ENCODE results near the gene COL27A1.
"Not testable (repeated sequence)": the region's sequence is repeated elsewhere in the genome, so short reads cannot be mapped to it uniquely, and the experiment has no call there.

COL27A1 gene

DNA sequence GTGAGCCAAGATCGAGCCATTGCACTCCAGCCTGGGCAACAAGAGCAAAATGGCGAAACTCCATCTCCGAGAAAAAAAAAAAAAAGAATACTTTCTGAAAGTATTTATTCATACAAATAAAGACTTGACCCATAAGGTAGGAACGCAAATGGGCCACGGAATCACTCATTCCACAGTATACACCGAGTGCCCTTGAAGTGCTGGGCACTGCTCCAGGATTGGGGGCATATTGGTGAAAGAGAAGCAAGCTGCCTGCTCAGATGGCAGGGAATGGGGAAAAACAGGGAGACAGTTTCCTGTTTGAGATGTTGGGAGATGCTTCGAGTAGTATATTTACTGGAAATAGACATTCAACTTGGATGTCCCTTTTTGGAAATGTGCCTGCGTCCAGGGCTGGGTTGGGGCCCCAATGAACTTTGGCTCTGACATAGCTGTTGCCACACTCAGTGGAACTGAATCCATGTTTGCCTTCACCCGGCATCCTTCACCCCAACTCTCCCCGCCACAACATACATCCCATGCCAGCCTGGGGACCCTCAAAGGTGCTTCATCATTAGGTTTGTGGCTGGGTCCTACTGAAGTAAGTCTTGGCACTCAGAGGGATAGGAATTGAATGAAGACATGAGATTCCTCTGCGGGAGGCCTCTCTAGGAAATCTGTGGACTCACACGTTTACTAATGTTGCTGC lies 173.7 kb downstream of the COL27A1 start:
- DNase-seq = not testable (repeated sequence)

GRCh38 chr9:114329625-114330022 lies 174.3 kb downstream of the COL27A1 start, which contains the start of gene ORM2:
TSS of gene ORM2 (plus strand) at chr9:114329869. CDS start at chr9:114329905, 36 bp downstream.
- not testable (repeated sequence) for DNase-seq

- no peak for DNase-seq
These were observed 175.3 kb downstream of the COL27A1 start for GRCh38 chr9:114330636-114331035.

GRCh38 chr9:114331229-114332195 lies 176.2 kb downstream of the COL27A1 start:
- DNase-seq = not testable (repeated sequence)

DNA sequence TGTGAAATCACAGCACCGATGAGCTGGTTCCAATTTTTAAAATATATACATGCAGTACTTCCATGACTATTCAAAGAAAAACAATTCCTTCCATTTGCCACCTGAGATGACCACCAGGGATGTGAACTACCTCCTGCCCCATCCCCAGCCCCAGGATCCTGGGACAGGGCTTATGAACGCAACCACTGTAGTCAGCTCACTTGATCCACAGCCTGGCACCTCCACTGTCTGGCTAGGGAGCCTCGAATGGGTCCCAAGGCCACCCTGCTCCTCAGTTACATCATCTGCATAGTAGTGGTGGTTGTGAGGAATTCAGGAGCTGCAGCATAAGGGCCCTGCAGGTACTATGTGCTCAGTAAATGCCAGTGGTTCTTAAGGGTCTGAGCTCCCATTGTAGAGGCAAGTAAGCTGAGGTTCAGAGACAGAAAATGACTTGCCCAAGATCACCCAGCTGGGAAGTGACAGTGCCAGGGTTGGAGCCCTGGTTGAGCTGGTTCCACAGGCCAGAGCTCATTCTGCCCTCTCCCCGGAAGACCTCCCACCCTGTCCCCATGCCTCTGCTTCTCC lies 177.2 kb downstream of the COL27A1 start:
- DNase-seq = not testable (repeated sequence)

DNA sequence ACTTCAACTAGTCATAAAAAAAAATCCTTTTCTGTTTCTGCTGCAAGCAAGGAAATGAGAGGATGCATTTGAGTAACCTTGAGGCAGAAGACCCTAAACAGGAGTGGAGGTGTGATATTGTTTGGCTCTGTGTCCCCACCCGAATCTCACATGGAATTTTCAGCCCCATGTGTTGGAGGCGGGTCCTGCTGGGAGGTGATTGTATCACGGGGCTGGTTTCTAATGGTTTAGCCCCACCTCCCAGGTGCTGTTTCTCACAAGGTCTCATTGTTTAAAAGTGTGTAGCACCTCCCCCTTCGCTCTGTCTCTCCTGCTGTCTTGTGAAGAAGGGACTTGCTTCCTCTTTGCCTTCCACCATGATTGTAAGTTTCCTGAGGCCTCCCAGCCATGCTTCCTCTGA lies 178.4 kb downstream of the COL27A1 start:
- not testable (repeated sequence) for DNase-seq

DNA sequence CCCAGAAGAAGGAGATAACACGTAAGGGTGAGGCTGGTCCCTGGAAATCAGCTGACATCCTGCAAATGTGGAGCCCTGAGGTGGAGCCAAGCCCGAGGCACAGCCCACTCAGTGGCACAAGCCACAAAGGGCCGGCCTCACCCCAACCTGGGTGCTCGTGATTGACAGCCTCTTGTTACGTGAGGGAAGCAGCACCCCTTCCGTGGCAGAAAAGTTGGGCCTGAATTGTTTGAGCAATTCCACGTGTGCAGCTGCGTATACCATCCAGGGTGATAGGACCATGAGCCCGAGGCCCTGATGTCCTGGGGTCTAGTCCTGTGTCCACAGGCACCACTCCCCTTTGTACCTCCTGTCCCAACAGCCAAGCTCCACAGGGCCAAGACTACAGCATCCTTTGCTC lies 179.2 kb downstream of the COL27A1 start:
- no peak for DNase-seq

GRCh38 chr9:114335745-114336144 lies 180.4 kb downstream of the COL27A1 start:
- no peak for DNase-seq

DNA sequence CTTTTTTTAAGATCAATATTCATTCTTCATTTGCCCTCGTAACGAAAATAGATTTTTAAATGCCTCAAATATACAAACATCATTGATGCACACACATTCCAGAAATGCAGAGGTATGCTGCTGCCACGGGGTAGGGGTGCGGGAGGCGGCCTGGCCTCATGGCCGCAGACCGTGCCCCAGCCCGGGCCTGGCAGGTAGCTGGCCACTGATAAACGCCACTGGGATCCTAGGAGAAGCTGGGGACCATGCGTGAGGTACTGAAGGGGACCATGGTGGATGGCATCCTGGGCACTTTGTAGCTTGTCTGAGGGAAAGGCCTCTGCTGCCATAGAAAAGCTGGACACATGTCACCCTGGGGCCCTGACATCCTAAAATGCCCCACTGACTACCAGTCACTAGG lies 180.8 kb downstream of the COL27A1 start:
- DNase-seq = no peak

DNA sequence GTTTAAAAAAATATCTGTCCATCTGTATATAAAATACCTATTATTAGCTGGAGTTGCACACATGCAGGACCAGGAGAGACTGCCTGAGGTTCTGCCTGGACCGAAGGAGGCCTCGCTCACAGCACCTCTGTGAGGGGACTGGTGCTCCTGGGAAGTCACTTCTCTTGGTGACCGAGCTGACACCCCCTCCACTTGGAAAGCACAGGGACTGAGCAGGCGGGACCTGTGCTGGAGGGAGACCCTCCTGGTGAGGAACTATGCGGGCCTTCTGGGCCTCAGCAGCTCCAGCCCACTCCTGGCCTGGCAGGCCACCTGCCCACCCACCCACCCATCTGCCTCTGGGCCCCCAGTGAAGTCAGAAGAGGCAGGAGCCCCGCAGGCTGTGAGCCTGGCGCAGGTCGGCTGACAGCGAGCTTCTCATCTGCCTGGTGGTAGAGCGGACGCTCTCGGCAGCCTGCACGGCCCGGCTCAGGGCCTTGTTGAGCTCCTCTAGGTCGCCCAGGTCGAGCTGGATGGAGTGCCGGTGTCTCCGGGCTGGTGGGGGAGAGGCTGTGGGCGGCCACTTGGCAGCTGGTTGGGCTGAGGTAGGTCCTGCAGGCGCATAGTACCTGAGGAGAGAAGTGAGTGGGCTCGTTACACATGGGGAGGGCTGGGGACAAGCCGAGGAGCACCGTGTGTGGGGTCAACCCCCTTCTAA lies 181.5 kb downstream of the COL27A1 start:
- no peak for DNase-seq

DNA sequence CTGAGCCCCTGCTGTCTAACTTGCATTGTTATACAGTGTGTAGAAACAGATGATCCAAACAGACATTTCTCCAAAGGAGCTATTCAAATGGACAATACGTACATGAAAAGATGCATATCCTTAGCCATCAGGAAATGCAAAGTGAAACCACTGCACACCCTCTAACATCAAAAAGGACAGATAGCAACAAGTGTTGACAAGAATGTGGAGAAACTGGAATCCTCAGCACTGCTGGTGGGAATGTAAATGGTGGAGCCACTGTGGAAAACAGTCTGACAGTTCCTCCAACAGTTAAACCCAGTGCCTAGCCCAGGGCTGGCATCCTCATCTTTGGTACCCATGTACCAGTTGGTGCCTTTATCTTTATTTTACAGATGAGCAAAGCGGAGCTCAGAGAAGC lies 182.8 kb downstream of the COL27A1 start:
- no peak for DNase-seq

GRCh38 chr9:114339130-114339908 lies 184.0 kb downstream of the COL27A1 start:
- DNase-seq = no peak

DNA sequence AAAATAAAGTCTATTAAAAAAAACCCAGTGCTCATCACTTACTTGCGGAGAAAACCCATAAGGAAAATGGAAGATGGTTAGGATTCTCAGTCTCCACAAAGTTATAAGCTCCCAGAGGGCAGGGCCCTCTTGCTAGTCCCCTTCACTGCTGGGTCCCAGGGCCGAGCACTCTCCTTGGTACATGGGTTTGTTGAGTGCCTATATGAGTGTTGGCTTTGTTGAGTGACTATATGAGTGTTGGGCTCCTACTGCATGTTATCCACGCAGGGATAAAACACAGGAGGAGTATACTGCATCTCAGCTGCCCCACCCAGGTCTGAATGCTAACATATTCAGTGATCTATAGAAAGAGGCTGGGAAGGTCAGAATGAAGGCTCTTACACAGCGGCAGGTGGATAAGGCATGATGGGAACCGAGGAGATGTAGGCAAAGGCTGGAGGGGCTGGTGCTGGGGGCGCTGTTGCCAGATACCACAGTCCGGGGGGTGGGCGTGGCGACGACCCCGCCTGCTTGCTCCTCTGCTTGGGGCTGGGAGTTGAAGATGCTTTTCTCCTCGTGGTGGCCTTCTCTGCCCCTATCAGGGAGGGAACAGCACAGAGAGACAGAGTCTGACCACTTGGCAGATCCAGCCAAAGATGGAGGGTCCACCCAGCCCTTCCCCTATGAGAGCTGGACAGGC lies 186.0 kb downstream of the COL27A1 start:
- no peak for DNase-seq

- no peak for DNase-seq
These were observed 186.7 kb downstream of the COL27A1 start for GRCh38 chr9:114341991-114342390.

GRCh38 chr9:114342755-114343440 lies 187.6 kb downstream of the COL27A1 start:
- no peak for DNase-seq

DNA sequence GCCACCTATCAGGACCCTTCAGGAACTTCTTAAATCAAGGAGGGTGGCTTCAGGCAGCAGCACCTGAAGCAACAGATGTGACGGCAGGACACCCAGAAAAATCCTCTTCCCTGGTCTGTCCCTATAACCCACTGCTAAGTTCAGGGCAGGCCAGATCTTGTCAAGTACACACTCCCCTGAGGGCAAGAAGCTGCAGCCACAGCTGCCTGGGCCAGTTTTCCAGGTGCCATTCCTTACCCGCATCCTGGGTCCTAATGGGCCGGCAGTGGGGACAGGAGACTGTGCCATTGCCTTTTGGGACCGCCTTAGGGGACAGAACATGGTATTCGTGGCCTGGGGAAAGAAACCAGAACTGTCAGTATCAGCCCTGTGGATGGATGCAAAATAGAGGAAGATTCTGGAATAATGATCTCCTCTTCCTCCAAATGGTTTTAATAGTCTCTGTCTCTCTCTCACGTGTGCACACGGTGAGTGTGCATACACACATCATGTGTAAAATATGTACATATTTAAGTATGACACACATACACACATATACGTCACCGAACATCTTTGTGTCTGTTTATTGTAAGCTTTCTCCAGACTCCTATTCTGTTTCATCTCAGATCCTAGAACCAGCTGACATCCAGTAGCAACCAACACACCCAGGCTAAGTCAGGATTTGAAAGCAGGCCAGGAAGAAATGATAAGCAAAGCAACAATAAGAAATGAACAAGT lies 188.3 kb downstream of the COL27A1 start:
- no peak for DNase-seq

GRCh38 chr9:114344188-114344566 lies 188.8 kb downstream of the COL27A1 start:
- no peak for DNase-seq

GRCh38 chr9:114344692-114345091 lies 189.4 kb downstream of the COL27A1 start:
- DNase-seq = no peak

GRCh38 chr9:114345493-114346065 lies 190.2 kb downstream of the COL27A1 start:
- no peak for DNase-seq

DNA sequence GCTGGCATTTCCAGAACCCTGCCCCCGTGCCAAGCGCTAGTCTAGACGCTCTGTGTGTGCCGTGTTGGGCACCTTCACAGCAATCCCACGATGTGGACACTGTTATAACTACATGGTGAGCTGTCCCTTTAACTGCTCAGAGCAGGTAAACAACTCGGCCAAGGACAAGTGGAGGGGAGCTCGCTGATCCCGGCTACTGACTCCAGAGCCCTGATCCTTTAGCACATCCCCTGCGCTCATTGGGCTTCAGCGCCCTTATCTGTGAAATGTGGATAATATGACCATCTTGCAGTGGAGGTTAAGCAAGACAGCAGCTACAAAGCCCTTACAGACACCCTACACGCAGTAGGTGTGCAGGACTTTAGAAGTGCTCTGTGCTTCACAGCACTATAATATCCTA lies 190.8 kb downstream of the COL27A1 start:
- no peak for DNase-seq
